ENCODE results near the gene PRRG2. TPM values are rescaled to one million over a fixed set of nuclear protein-coding genes. Genes with fewer than 3 reads are reported as not detected.

PRRG2 gene
- total RNA-seq (2014; rRNA removed; shearing (Covaris generic)): 0.51 and 0.58 TPM in 2 replicates

DNA sequence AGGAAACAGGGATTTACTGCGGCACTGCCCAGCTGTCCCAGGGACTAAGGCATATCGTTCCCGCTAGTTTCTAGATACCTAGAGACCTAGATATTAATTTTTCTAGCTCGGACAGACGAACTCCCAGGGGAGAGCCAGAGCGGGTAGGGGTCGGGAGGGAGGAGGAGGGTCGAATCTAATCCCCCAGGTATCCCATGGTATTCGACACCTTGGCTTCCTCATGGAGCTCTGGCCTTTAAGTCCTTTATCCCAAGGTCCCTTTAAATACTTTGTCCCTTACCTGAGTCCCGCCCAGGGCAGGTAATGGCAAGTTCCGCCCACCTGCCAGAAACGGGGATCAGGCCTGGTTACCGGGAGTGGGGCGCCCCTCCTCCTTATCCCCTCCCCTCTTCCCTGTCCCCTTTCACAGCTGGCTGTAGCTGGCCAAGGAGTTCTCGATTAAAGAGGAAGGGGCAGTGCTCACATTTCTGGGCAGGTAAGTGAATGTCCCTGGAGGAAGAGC is at the start of gene PRRG2:
Gene PRRG2, plus strand, starts transcription at position 310 of the 502 bp plus-strand sequence. CDS start 1,904 bp downstream, outside the sequence.
- no peaks in the 10 kb centered on the region for H3K9me3 ChIP-seq (replicated peaks)

DNA sequence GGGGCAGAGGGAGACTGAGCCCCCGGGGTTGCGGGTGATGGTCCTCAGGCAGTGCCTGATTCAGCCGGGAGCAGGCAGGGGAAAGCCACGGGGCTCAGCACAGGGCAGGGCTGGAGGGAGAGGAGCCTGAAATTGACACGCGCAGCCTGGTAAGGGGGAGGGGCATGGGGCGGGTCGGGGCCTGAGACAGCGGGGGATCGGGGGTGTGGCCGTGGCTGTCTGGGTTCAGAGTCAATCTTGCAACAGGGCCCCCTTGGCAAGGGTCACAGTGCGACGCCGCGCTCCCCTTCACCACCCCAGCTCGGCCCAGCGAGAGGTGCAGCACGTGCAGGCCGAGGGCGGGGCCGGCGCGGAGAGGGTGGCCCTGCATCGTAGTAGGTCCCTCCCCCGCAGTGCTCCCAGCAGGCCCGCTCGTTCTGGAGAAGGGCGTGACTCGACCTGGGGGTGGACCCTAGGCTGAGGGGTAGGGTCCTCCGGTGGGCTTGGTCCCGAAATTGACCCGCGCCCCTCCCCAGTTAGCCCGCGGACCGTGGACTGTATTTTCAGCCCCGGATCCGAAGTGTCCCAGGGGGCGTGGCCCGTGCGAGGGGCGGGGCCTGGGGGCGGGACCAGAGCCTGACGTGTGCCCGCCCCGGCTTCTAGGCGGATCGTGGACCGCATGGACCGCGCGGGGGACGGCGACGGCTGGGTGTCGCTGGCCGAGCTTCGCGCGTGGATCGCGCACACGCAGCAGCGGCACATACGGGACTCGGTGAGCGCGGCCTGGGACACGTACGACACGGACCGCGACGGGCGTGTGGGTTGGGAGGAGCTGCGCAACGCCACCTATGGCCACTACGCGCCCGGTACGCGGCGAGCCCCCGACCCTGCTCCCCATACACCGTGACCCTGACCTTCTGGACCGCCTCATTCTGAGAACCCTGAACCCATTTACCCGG is 47.3 kb upstream of the PRRG2 start:
- Histone ChIP-seq H3K36me3 (peaks cover 5% of the 10 kb centered on the region; the same call in 1 of the 2 replicates), H3K4me3 (no peak overlapping the region), H3K27ac (no peak overlapping the region), H3K9me3 (replicated peaks) (no peaks in the 10 kb centered on the region), H3K27me3 (no peaks in the 10 kb centered on the region), H3K4me1 (no peaks in the 10 kb centered on the region)
- no peak for DNase-seq

More for the DNA sequence above, at the start of gene PRRG2:
- Histone ChIP-seq H3K27ac (peak within 1 kb of the TSS; percentile 6; the same call in 1 of the 2 replicates), H3K27me3 (no peaks in the 10 kb centered on the region), H3K4me3 (peak within 1 kb of the TSS; percentile 71), H3K36me3 (peaks cover 3% of the 10 kb centered on the region; the same call in 1 of the 2 replicates), H3K4me1 (peaks cover 4% of the 10 kb centered on the region)
- DNase-seq: no peak

DNA sequence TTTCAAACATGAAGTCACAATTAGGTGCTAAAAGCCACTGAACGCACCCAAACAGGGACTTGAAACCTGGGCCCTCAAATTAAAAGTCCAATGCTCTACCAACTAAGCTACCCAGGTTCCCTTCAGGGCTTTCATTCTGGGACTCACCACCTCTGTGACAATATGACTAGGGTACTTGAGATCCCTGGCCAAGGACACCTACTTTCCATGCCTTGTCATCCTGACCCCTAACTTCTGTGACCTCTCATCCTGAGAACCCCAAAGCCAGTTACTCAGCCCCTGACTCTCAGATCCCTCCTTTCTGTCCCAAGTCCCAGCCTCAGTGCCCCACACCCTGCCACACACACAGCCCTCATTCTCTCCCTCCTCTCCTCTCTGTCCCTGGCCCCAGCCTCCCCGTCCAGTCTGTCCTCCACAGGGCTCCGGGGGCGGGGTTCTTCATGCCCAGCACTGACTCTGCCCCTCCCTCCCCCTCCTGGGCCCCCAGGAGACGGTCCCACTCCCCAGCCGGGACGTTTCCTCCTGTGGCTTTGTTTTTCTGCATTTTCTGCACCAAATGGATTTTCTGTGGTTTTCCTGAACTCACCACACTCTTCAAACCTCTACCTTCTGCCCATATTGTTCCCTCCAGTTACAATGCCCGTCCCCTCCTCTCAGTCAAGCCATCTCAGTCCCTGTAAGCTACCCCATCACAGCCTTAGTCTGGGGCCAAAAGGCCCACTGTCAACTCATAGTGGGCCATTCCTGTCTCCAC is 46.3 kb upstream of the PRRG2 start:
- no peak for DNase-seq
- Histone ChIP-seq H3K4me1 (no peaks in the 10 kb centered on the region), H3K27me3 (no peaks in the 10 kb centered on the region), H3K4me3 (no peak overlapping the region), H3K9me3 (replicated peaks) (no peaks in the 10 kb centered on the region), H3K27ac (no peak overlapping the region), H3K36me3 (peaks cover 8% of the 10 kb centered on the region; the same call in 1 of the 2 replicates)

DNA sequence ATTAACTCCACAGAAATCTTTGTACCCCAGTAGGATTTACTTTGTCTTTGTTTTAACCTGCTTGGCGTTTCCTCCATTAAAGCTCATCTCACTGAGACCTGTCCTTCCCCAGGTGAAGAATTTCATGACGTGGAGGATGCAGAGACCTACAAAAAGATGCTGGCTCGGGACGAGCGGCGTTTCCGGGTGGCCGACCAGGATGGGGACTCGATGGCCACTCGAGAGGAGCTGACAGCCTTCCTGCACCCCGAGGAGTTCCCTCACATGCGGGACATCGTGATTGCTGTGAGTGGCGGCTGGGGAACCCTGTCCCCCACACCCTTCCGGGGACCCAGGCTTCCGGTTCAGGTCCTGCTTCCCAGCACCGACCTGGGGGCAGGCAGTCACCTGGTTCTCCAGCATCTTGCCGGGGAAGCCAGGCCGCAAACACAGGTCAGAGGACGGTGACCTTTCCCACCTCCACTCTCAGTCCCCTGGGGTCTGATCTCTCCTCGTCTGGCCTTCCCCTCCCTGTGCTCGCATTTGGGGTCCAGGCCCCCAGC is 44.1 kb upstream of the PRRG2 start:
- H3K36me3 ChIP-seq: peaks cover 8% of the 10 kb centered on the region; the same call in 1 of the 2 replicates
- DNase-seq: no peak
- no peak overlapping the region for H3K27ac ChIP-seq
- no peaks in the 10 kb centered on the region for H3K27me3 ChIP-seq
- H3K9me3 ChIP-seq (replicated peaks): no peaks in the 10 kb centered on the region
- H3K4me3 ChIP-seq: no peak overlapping the region
- no peaks in the 10 kb centered on the region for H3K4me1 ChIP-seq

DNA sequence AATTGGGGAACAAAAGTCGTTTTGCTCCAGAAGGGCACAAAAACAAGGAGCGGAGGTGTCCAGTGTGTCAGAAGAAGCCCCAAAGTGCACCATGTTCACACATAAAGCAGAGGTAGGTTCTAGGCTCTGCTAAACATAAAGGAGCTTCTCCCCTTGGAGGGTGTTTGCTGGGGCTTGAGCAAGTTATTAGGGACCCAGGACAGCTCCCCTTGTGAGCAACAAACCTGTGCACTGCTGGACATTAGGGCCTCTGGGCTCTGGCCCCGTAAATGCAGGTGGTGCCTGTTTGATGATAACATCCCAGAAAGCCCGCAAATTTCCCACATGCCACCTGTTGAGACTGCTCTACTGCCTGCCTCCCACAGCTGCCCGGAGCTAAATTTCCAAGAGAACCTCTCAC is 42.5 kb upstream of the PRRG2 start:
- Histone ChIP-seq H3K4me3 (no peak overlapping the region), H3K27ac (no peak overlapping the region), H3K9me3 (replicated peaks) (no peaks in the 10 kb centered on the region), H3K4me1 (no peaks in the 10 kb centered on the region), H3K36me3 (0 out of 2 replicates have a peak, but pooled peaks cover 3% of the 10 kb centered on the region), H3K27me3 (no peaks in the 10 kb centered on the region)
- DNase-seq: no peak

DNA sequence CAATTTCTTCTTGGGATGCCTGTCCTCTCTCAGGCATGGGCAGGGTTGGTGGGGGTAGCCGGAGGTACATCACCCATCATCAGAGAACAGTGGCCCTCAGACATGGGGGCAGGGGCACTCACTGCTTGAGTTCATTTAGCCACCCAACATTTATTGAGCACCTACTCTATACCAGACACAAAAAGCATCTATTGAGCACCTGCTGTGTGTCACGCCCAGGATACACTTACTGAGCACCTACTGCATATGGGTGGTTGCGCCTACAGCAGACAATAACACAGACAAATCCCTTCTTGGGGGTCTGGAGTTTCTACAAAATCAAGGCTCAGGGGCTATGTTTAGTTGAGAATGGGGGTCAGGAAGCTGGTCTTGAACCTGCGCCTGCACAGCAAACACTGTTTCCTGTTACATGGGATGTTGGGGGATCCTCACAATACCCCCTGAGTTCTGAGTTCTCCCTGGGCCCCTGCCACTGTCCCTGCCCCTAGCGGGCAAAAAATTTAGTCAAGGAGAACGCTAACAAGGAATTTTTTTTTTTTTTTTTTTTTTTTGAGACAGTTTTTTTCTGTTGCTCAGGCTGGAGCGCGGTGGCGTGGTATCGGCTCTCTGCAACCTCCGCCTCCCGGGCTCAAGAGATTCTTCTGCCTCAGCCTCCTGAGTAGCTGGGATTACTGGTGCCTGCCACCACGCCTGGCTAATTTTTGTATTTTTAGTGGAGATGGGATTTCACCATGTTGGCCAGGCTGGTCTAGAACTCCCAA is 41.7 kb upstream of the PRRG2 start:
- no peak overlapping the region for H3K27ac ChIP-seq
- DNase-seq: no peak
- no peaks in the 10 kb centered on the region for H3K4me1 ChIP-seq
- no peaks in the 10 kb centered on the region for H3K9me3 ChIP-seq (replicated peaks)
- H3K36me3 ChIP-seq: 0 out of 2 replicates have a peak, but pooled peaks cover 3% of the 10 kb centered on the region
- no peaks in the 10 kb centered on the region for H3K27me3 ChIP-seq
- no peak overlapping the region for H3K4me3 ChIP-seq

DNA sequence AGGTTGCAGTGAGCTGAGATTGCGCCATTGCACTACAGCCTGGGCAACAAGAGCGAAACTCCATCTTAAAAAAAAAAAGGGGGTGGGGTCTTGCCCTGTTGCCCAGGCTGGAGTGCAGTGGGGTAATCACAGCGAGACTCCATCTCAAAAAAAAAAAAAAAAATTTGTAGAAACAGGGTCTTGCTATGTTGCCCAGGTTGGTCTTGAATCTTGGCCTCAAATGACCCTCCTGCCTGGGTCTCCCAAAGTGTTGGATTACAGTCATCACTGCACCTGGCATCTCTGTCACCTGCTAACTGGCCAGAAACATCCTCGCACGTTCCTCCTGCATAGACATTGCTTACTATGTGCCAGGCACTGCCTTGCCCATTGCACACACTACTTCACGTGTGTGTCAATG is 39.2 kb upstream of the PRRG2 start:
- H3K36me3 ChIP-seq: 0 out of 2 replicates have a peak, but pooled peaks cover 3% of the 10 kb centered on the region
- DNase-seq: no peak
- H3K4me1 ChIP-seq: 0 out of 2 replicates have a peak, but pooled peaks cover 2% of the 10 kb centered on the region
- no peak overlapping the region for H3K27ac ChIP-seq
- no peak overlapping the region for H3K4me3 ChIP-seq
- no peaks in the 10 kb centered on the region for H3K9me3 ChIP-seq (replicated peaks)
- no peaks in the 10 kb centered on the region for H3K27me3 ChIP-seq

DNA sequence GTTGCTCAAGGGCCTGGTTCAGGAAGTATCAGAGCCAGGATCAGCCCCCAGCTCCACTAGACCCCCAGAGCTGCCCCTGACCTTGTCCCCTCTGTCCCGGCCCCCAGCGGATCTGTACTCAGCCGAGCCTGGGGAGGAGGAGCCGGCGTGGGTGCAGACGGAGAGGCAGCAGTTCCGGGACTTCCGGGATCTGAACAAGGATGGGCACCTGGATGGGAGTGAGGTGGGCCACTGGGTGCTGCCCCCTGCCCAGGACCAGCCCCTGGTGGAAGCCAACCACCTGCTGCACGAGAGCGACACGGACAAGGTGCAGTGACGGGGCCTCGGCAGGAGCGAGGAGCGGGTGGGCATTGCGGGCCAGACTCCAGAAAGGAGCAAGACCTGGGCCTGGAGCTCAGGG is 38.7 kb upstream of the PRRG2 start:
- H3K27ac ChIP-seq: no peak overlapping the region
- H3K27me3 ChIP-seq: no peaks in the 10 kb centered on the region
- H3K4me3 ChIP-seq: no peak overlapping the region
- 0 out of 2 replicates have a peak, but pooled peaks cover 3% of the 10 kb centered on the region for H3K36me3 ChIP-seq
- no peak for DNase-seq
- H3K4me1 ChIP-seq: 0 out of 2 replicates have a peak, but pooled peaks cover 2% of the 10 kb centered on the region
- H3K9me3 ChIP-seq (replicated peaks): no peaks in the 10 kb centered on the region

DNA sequence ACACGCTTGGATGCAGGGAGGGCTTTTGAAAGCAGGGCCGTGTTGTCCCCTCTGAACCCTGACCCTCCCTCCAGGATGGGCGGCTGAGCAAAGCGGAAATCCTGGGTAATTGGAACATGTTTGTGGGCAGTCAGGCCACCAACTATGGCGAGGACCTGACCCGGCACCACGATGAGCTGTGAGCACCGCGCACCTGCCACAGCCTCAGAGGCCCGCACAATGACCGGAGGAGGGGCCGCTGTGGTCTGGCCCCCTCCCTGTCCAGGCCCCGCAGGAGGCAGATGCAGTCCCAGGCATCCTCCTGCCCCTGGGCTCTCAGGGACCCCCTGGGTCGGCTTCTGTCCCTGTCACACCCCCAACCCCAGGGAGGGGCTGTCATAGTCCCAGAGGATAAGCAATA is 38.1 kb upstream of the PRRG2 start:
- H3K27ac ChIP-seq: no peak overlapping the region
- DNase-seq: no peak
- 0 out of 2 replicates have a peak, but pooled peaks cover 3% of the 10 kb centered on the region for H3K36me3 ChIP-seq
- no peak overlapping the region for H3K4me3 ChIP-seq
- 0 out of 2 replicates have a peak, but pooled peaks cover 2% of the 10 kb centered on the region for H3K4me1 ChIP-seq
- H3K9me3 ChIP-seq (replicated peaks): no peaks in the 10 kb centered on the region
- no peaks in the 10 kb centered on the region for H3K27me3 ChIP-seq

DNA sequence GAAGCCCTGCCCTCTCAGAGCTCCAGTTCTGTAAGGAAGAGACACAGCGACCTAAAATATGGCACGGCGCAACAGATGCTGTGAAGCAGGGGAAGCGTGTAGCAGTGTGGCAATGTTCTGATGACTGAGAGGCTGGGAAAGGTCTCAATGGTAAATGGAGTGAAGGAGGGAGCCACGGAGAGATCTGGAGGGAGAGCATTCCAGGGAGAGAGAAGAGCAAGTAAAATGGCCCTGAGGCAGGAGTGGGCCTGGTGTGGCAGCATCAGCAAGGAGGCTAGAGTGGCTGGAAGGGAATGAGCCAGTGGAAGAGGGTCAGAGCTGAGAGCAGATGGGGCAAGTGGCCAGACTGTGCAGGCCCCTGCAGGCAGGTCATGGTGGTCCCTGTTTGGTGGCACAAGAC is 37.0 kb upstream of the PRRG2 start:
- 0 out of 2 replicates have a peak, but pooled peaks cover 2% of the 10 kb centered on the region for H3K4me1 ChIP-seq
- no peak overlapping the region for H3K4me3 ChIP-seq
- H3K27ac ChIP-seq: no peak overlapping the region
- H3K36me3 ChIP-seq: 0 out of 2 replicates have a peak, but pooled peaks cover 1% of the 10 kb centered on the region
- no peak for DNase-seq
- no peaks in the 10 kb centered on the region for H3K9me3 ChIP-seq (replicated peaks)
- H3K27me3 ChIP-seq: no peaks in the 10 kb centered on the region

DNA sequence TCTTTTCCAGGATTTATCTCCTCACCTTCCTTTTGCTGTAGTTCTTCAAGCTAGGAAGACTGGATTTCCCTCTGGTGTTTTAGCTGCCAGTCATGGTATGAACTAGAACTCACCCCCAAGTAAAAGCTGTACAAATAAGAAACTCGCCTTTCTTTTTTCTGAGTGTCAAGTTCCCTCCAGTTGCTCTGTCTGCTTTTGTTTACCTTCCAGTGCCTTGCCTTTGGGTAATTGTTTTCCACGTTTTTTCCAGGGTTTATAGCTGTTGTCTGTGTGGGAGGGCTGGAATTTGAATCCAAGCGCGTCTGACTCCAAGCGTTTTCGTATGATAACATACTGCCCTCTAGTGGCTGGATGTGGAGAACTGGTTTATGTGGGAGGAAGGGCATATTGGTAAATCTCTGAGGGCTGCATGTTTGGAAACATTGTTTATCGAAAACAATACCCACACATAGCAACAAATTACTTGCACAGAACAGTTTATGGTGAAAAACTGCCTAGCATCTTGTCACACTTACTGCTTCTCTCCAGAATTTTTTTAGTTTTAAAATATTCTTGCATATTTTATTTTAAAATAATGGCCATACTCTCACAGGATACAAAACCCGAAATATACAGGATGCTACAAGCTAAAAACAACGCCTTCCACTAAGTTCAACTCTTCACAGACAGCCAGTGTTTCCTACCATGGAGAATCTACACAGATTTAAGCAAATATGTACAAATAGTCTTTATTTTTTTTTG is 34.1 kb upstream of the PRRG2 start:
- no peaks in the 10 kb centered on the region for H3K27me3 ChIP-seq
- DNase-seq: peak; percentile 83 to 96
- no peaks in the 10 kb centered on the region for H3K9me3 ChIP-seq (replicated peaks)
- no peaks in the 10 kb centered on the region for H3K36me3 ChIP-seq
- H3K27ac ChIP-seq: 0 out of 2 replicates have a peak overlapping the region, but pooled peaks have one; percentile 14
- H3K4me3 ChIP-seq: peak overlapping the region; percentile 36
- H3K4me1 ChIP-seq: 0 out of 2 replicates have a peak, but pooled peaks cover 2% of the 10 kb centered on the region

DNA sequence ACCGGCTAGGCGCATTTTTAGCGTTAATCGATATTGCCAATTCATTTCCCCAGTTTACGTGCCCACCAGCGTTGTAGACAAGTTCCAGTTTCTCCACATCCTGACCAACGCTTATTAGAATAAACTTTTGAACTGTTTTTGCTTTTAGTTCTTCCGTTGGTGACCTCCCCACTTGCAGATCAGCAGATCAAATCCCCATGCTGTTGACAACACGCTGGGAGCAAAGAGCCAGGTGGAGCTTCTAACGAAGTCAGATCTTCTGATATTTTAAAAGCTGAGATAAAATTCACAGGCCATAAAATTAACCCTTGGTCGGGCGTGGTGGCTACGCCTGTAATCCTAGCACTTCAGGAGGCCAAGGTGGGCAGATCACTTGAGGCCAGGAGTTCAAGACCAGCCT is 32.1 kb upstream of the PRRG2 start:
- DNase-seq: no peak
- H3K27ac ChIP-seq: no peak overlapping the region
- no peak overlapping the region for H3K4me3 ChIP-seq
- no peaks in the 10 kb centered on the region for H3K27me3 ChIP-seq
- no peaks in the 10 kb centered on the region for H3K9me3 ChIP-seq (replicated peaks)
- 0 out of 2 replicates have a peak, but pooled peaks cover 2% of the 10 kb centered on the region for H3K4me1 ChIP-seq
- no peaks in the 10 kb centered on the region; the same call in 1 of the 2 replicates for H3K36me3 ChIP-seq

DNA sequence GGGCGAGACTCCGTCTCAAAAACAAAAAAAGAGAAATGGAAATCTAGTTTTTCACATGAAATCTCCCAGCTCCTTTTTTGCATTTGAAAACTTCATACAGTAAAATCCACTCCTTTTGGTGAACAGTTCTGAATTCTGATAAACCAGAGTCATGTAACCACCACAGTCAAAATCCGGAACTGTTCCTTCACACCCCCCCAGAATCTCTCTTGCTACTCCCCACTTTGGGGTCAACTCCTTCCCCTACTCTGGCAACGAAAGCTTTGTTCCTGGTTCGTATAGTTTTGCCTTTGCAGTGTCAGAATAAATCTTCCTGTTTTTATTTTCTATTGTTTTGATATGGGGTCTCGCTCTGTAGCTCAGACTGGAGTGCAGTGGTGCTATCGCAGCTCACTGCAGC is 29.6 kb upstream of the PRRG2 start:
- Histone ChIP-seq H3K9me3 (replicated peaks) (no peaks in the 10 kb centered on the region), H3K27ac (no peak overlapping the region), H3K4me1 (0 out of 2 replicates have a peak, but pooled peaks cover 2% of the 10 kb centered on the region), H3K27me3 (no peaks in the 10 kb centered on the region), H3K4me3 (no peak overlapping the region), H3K36me3 (peaks cover 8% of the 10 kb centered on the region)
- DNase-seq: no peak

Data from SJCRH30 (cell line).